Measurements from ENCODE around the gene CDHR3.

GRCh38 chr7:106063024-106063423 lies 100.0 kb downstream of the CDHR3 start:
- TF ChIP-seq CTCF (IDR thresholded peaks at IDR 0.05; ENCODE audit: control extremely low read depth in 1 of 3, insufficient read depth in 1 of 3, low read depth in 1 of 3, low read length in 3 of 3), result no peak
- no peak for TF ChIP-seq SIN3A (conservative IDR thresholded peaks at IDR 0.05 in 1 of 2, IDR thresholded peaks at IDR 0.05 in 1 of 2; ENCODE audit: low read depth in 1 of 2, low read length in 2 of 2)
- no peak for TF ChIP-seq POLR2AphosphoS5 (IDR thresholded peaks at IDR 0.05; ENCODE audit: low read depth, low read length)
- TF ChIP-seq CHD7 (IDR thresholded peaks at IDR 0.05; ENCODE audit: insufficient replicate concordance, low read length), result no peak
- TF ChIP-seq MAX (IDR thresholded peaks at IDR 0.05), result no peak
- no peak for TF ChIP-seq CEBPB (IDR thresholded peaks at IDR 0.05; ENCODE audit: low read depth, low read length)
